GM18870 (cell line): Measurements from ENCODE around the gene TCF7.

ENCODE experiments used
- ATAC-seq: cut with Tn5 transposase; IDR thresholded peaks from one replicate; pipeline ENCODE4 v1.9.1; 2021; ENCODE audit warnings: moderate library complexity; ENCODE audit not compliant: unreplicated experiment

TCF7 gene

GRCh38 chr5:134113902-134114875 lies at the start of gene TCF7:
Gene TCF7 (plus strand): TSS chr5:134114681. CDS start chr5:134114907, 226 bp downstream.
- peak; percentile 52 for ATAC-seq

GRCh38 chr5:134069553-134069952 lies 44.9 kb upstream of the TCF7 start:
- no peak for ATAC-seq

- ATAC-seq = no peak
These were observed 43.5 kb upstream of the TCF7 start for GRCh38 chr5:134070725-134071613.

- ATAC-seq = no peak
These were observed 42.8 kb upstream of the TCF7 start for GRCh38 chr5:134071614-134072207.

- ATAC-seq = no peak
These were observed 41.8 kb upstream of the TCF7 start for GRCh38 chr5:134072471-134073210.

- ATAC-seq = no peak
These were observed 41.1 kb upstream of the TCF7 start for GRCh38 chr5:134073404-134073803.

- ATAC-seq = no peak
These were observed 39.4 kb upstream of the TCF7 start for GRCh38 chr5:134075102-134075501.

- no peak for ATAC-seq
These were observed 36.4 kb upstream of the TCF7 start for GRCh38 chr5:134077926-134078580.

GRCh38 chr5:134079748-134080581 lies 34.5 kb upstream of the TCF7 start:
- ATAC-seq = no peak

GRCh38 chr5:134082264-134082992 lies 32.1 kb upstream of the TCF7 start:
- no peak for ATAC-seq

- no peak for ATAC-seq
These were observed 31.0 kb upstream of the TCF7 start for GRCh38 chr5:134083517-134083916.

- no peak for ATAC-seq
These were observed 30.4 kb upstream of the TCF7 start for GRCh38 chr5:134084022-134084565.

GRCh38 chr5:134084570-134084969 lies 29.9 kb upstream of the TCF7 start:
- no peak for ATAC-seq

GRCh38 chr5:134085411-134085810 lies 29.1 kb upstream of the TCF7 start:
- no peak for ATAC-seq

GRCh38 chr5:134086225-134086942 lies 28.1 kb upstream of the TCF7 start:
- ATAC-seq = no peak

GRCh38 chr5:134086943-134087305 lies 27.6 kb upstream of the TCF7 start:
- no peak for ATAC-seq

GRCh38 chr5:134088291-134088690 lies 26.2 kb upstream of the TCF7 start:
- ATAC-seq = no peak
